ENCODE results near the gene SLC5A12. TPM values are rescaled to one million over a fixed set of nuclear protein-coding genes. Genes with fewer than 3 reads are reported as not detected.

The SLC5A12 gene
- total and polyA plus RNA-seq, 3 donors from 2014 or later = 0.12 to 0.47 (median 0.15) TPM

DNA sequence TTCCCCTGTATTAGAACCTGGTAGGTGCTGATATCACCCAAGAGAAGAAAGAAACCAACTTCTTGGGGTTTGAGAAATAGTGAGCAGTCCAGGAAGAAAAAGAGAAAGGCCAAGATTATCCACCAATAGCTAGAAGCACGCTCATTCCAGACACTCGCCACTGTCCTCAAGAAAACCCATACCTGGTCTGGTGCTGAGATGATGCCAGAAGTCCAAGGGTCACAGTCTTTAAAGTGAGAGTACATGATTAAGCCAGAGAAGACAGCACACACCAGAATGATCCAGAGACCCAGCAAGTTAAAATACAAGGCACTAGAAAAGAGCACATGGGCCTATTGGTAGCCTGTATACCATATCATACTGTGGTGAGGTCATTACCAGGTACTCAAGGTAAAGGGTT, 23.6 kb downstream of the SLC5A12 start:
- 81 to 90% methylated on average over 2 of the region's 2 CpGs for WGBS, 2 donors
- DNase-seq = no peak
- Histone ChIP-seq H3K9me3 (no peaks in the 10 kb centered on the region), H3K36me3 (ENCODE audit: low read depth, missing control alignments) (no peaks in the 10 kb centered on the region), H3K27ac (no peak overlapping the region), H3K4me1 (no peaks in the 10 kb centered on the region), H3K4me3 (no peak overlapping the region), H3K27me3 (no peaks in the 10 kb centered on the region)
- no peak for TF ChIP-seq POLR2A (IDR thresholded peaks at IDR 0.05)
- intact Hi-C loops (cut with DNase I; ENCODE audit: low total_unique reads) = no loop called here

DNA sequence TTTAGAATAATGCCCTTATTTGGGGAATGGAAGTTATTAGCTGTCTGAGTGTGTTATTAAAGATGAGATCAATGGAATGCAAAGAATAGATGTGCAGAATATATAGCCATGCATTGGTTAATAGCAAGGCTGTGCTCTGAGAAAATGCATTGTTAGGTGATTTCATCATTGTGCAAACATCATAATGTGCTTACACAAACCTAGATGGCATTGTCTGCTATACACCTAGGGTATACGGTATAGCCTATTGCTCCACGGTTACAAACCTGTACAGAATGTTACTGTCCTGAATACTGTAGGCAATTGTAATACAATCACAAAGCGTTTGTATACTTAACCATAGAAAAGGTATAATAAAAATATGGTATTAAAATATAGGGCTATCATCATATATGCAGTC, 25.5 kb downstream of the SLC5A12 start:
- Histone ChIP-seq H3K4me3 (no peak overlapping the region), H3K9me3 (no peaks in the 10 kb centered on the region), H3K27ac (no peak overlapping the region), H3K27me3 (no peaks in the 10 kb centered on the region), H3K36me3 (ENCODE audit: low read depth, missing control alignments) (no peaks in the 10 kb centered on the region), H3K4me1 (no peaks in the 10 kb centered on the region)
- intact Hi-C loops (cut with DNase I; ENCODE audit: low total_unique reads) = no loop called here
- TF ChIP-seq POLR2A (IDR thresholded peaks at IDR 0.05) = no peak
- TF ChIP-seq CTCF (IDR thresholded peaks at IDR 0.05) = no peak
- WGBS, 2 donors = 90% methylated on average over 3 of the region's 3 CpGs
- DNase-seq = no peak

- H3K4me3 ChIP-seq = no peak overlapping the region
- no peaks in the 10 kb centered on the region for H3K9me3 ChIP-seq
- H3K27ac ChIP-seq = no peak overlapping the region
- intact Hi-C loops (cut with DNase I; ENCODE audit: low total_unique reads) = no loop called here
- DNase-seq = no peak
- no peaks in the 10 kb centered on the region for H3K4me1 ChIP-seq
- no peaks in the 10 kb centered on the region for H3K27me3 ChIP-seq
- WGBS, 2 donors = 68 to 87% methylated on average over 4 of the region's 4 CpGs
- H3K36me3 ChIP-seq (ENCODE audit: low read depth, missing control alignments) = no peaks in the 10 kb centered on the region
- TF ChIP-seq CTCF (IDR thresholded peaks at IDR 0.05) (no peak), POLR2A (IDR thresholded peaks at IDR 0.05) (no peak)
Observed at GRCh38 chr11:26688701-26689100, 33.2 kb downstream of the SLC5A12 start.

DNA sequence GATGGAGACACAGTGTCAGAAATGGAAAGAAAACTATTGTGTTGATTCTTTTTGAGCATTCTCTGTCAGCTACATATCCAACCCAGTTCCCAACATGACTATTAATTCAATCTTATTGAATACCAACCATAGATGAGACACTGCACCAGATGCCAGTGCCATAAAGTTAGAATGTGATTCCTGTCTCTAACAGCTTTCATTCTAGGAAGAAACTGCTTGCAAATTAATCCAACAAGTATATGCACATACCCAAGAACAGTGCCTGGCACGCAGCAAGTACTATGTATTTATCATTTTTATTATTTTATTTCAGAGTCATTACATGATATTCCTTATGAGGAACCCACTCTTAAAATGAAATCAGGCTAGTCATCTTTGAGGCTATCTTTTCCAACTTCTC, 34.5 kb downstream of the SLC5A12 start:
- no peak overlapping the region for H3K4me3 ChIP-seq
- intact Hi-C loops (cut with DNase I; ENCODE audit: low total_unique reads) = no loop called here
- no peak for DNase-seq
- 86 to 90% methylated on average over 1 of the region's 1 CpG for WGBS, 2 donors
- H3K27ac ChIP-seq = no peak overlapping the region
- H3K4me1 ChIP-seq = no peaks in the 10 kb centered on the region
- H3K9me3 ChIP-seq = no peaks in the 10 kb centered on the region
- H3K27me3 ChIP-seq = no peaks in the 10 kb centered on the region
- H3K36me3 ChIP-seq (ENCODE audit: low read depth, missing control alignments) = no peaks in the 10 kb centered on the region
- TF ChIP-seq CTCF (IDR thresholded peaks at IDR 0.05) (no peak), POLR2A (IDR thresholded peaks at IDR 0.05) (no peak)

- no peak overlapping the region for H3K27ac ChIP-seq
- intact Hi-C loops (cut with DNase I; ENCODE audit: low total_unique reads) = no loop called here
- H3K4me3 ChIP-seq = no peak overlapping the region
- TF ChIP-seq POLR2A (IDR thresholded peaks at IDR 0.05) = no peak
- TF ChIP-seq CTCF (IDR thresholded peaks at IDR 0.05) = no peak
- no peak for DNase-seq
- no peaks in the 10 kb centered on the region for H3K4me1 ChIP-seq
- no peaks in the 10 kb centered on the region for H3K9me3 ChIP-seq
- no peaks in the 10 kb centered on the region for H3K36me3 ChIP-seq (ENCODE audit: low read depth, missing control alignments)
- no peaks in the 10 kb centered on the region for H3K27me3 ChIP-seq
Observed at GRCh38 chr11:26677566-26677965, 44.3 kb downstream of the SLC5A12 start.
